ENCODE measurements around the gene GBE1. TPM values are rescaled to one million over a fixed set of nuclear protein-coding genes. Genes with fewer than 3 reads are reported as not detected.
A peak's percentile ranks its signal among the peaks of the same experiment; 100 is the strongest.

The GBE1 gene
- polyA plus RNA-seq, 1 donor (not counting 4 experiments of a cell fraction or from before 2014, with no cell fraction given): 30.2 TPM

GRCh38 chr3:81732642-81733041, 28.8 kb downstream of the GBE1 start:
- H3K9me1 ChIP-seq (ENCODE audit: control insufficient read depth, extremely low read depth, insufficient read depth, low read length): no peaks in the 10 kb centered on the region
- TF ChIP-seq CTCF (optimal IDR thresholded peaks at IDR 0.05 in 1 of 3, IDR thresholded peaks at IDR 0.05 in 1 of 3, conservative IDR thresholded peaks at IDR 0.05 in 1 of 3; ENCODE audit: extremely low read depth in 1 of 3, insufficient read depth in 2 of 3, low read length in 3 of 3) (no peak), EZH2 (IDR thresholded peaks at IDR 0.05; ENCODE audit: low read length) (no peak)
- H3K4me3 ChIP-seq (ENCODE audit: control insufficient read depth in 2 of 3, extremely low read depth in 1 of 3, insufficient read depth in 2 of 3, low read depth in 1 of 3, low read length in 3 of 3): no peak overlapping the region
- no peaks in the 10 kb centered on the region for H4K20me1 ChIP-seq (ENCODE audit: control insufficient read depth, extremely low read depth, insufficient read depth, low read length)
- H3K4me2 ChIP-seq (ENCODE audit: control insufficient read depth, extremely low read depth, insufficient read depth, low read depth, low read length): no peak overlapping the region
- H3K9ac ChIP-seq (ENCODE audit: control insufficient read depth, extremely low read depth, insufficient read depth, low read length): no peak overlapping the region
- peaks cover 0 to 3% of the 10 kb centered on the region in 2 experiments for H3K36me3 ChIP-seq (ENCODE audit: control insufficient read depth in 2 of 2, extremely low read depth in 1 of 2, insufficient read depth in 2 of 2, low read length in 2 of 2)
- DNase-seq (ENCODE audit: low read depth, low spot score) (no peak), FAIRE-seq (no peak)
- peaks cover 32% of the 10 kb centered on the region for H3K4me1 ChIP-seq (ENCODE audit: control insufficient read depth, extremely low read depth, insufficient read depth, low read length)
- no peak overlapping the region for H3K27ac ChIP-seq (ENCODE audit: control insufficient read depth, insufficient read depth, low read length)
- dilution Hi-C loops (cut with MboI; ENCODE audit: extremely low pct_ligation_motif_present, low sequenced_read_pairs): no loop called here
- H3K9me3 ChIP-seq (ENCODE audit: control insufficient read depth, low read depth, low read length): no peaks in the 10 kb centered on the region
- no peak overlapping the region for H2AFZ ChIP-seq (ENCODE audit: control insufficient read depth, low read length)
- no peaks in the 10 kb centered on the region for H3K79me2 ChIP-seq (ENCODE audit: control insufficient read depth, insufficient read depth, low read length)
- no peaks in the 10 kb centered on the region for H3K27me3 ChIP-seq (ENCODE audit: control insufficient read depth, extremely low read depth, insufficient read depth, low read length)

- no peaks in the 10 kb centered on the region for H3K9me3 ChIP-seq (ENCODE audit: control insufficient read depth, low read depth, low read length)
- DNase-seq (ENCODE audit: low read depth, low spot score) (no peak), FAIRE-seq (peak; percentile 43)
- peak overlapping the region in 1 of 3 experiments; percentile 7 for H3K4me3 ChIP-seq (ENCODE audit: control insufficient read depth in 2 of 3, extremely low read depth in 1 of 3, insufficient read depth in 2 of 3, low read depth in 1 of 3, low read length in 3 of 3)
- no peaks in the 10 kb centered on the region for H4K20me1 ChIP-seq (ENCODE audit: control insufficient read depth, extremely low read depth, insufficient read depth, low read length)
- H3K27me3 ChIP-seq (ENCODE audit: control insufficient read depth, extremely low read depth, insufficient read depth, low read length): no peaks in the 10 kb centered on the region
- peak overlapping the region; percentile 39 for H3K27ac ChIP-seq (ENCODE audit: control insufficient read depth, insufficient read depth, low read length)
- no peaks in the 10 kb centered on the region for H3K79me2 ChIP-seq (ENCODE audit: control insufficient read depth, insufficient read depth, low read length)
- no peaks in the 10 kb centered on the region for H3K9me1 ChIP-seq (ENCODE audit: control insufficient read depth, extremely low read depth, insufficient read depth, low read length)
- H3K4me2 ChIP-seq (ENCODE audit: control insufficient read depth, extremely low read depth, insufficient read depth, low read depth, low read length): peak overlapping the region; percentile 49
- H3K9ac ChIP-seq (ENCODE audit: control insufficient read depth, extremely low read depth, insufficient read depth, low read length): no peak overlapping the region
- H3K4me1 ChIP-seq (ENCODE audit: control insufficient read depth, extremely low read depth, insufficient read depth, low read length): peaks cover 22% of the 10 kb centered on the region
- dilution Hi-C loops (cut with MboI; ENCODE audit: extremely low pct_ligation_motif_present, low sequenced_read_pairs): no loop called here
- TF ChIP-seq CTCF (optimal IDR thresholded peaks at IDR 0.05 in 1 of 3, IDR thresholded peaks at IDR 0.05 in 1 of 3, conservative IDR thresholded peaks at IDR 0.05 in 1 of 3; ENCODE audit: extremely low read depth in 1 of 3, insufficient read depth in 2 of 3, low read length in 3 of 3) (no peak), EZH2 (IDR thresholded peaks at IDR 0.05; ENCODE audit: low read length) (no peak)
- peaks cover 0 to 3% of the 10 kb centered on the region in 2 experiments for H3K36me3 ChIP-seq (ENCODE audit: control insufficient read depth in 2 of 2, extremely low read depth in 1 of 2, insufficient read depth in 2 of 2, low read length in 2 of 2)
- no peak overlapping the region for H2AFZ ChIP-seq (ENCODE audit: control insufficient read depth, low read length)
These were observed 32.5 kb downstream of the GBE1 start for GRCh38 chr3:81728766-81729544.

All from keratinocyte (primary cell).